WERI-Rb-1 (cell line): ENCODE results near the gene CEACAM18.
A peak's percentile ranks its signal among the peaks of the same experiment; 100 is the strongest.
"Not testable (repeated sequence)": the region's sequence is repeated elsewhere in the genome, so short reads cannot be mapped to it uniquely, and the experiment has no call there.

Source experiments
- DNase-seq: peaks from one replicate; pipeline ENCODE4 v3.0.0-alpha.2; 2020
- H3K27ac ChIP-seq: fragments of 250-450 bp; sonication (Bioruptor Pico); 2 replicates; pipeline ENCODE4 v1.5.1; 2020; ENCODE audit warnings: mild to moderate bottlenecking, moderate library complexity
- H3K27me3 ChIP-seq: fragments of 250-450 bp; sonication (Bioruptor Pico); 2 replicates; pipeline ENCODE4 v1.5.1; 2021; ENCODE audit warnings: mild to moderate bottlenecking, low read depth, moderate library complexity; ENCODE audit not compliant: insufficient read depth, severe bottlenecking
- H3K36me3 ChIP-seq: fragments of 250-450 bp; sonication (Bioruptor Pico); 2 replicates; pipeline ENCODE4 v1.5.1; 2020; ENCODE audit warnings: mild to moderate bottlenecking, moderate library complexity
- H3K4me3 ChIP-seq: 2 replicates; pipeline ENCODE4 v1.5.1; 2011; ENCODE audit warnings: low read depth, mild to moderate bottlenecking, control low read depth, low read length
- H3K9me3 ChIP-seq: fragments of 250-450 bp; sonication (Bioruptor Pico); 2 replicates; pipeline ENCODE4 v1.5.1; 2021; ENCODE audit warnings: mild to moderate bottlenecking, moderate library complexity; ENCODE audit not compliant: severe bottlenecking
- CTCF ChIP-seq: IDR thresholded peaks from 2 replicates; pipeline ENCODE4 v1.5.1; 2011; ENCODE audit warnings: low read depth, mild to moderate bottlenecking, control low read depth, inconsistent platforms, low read length

Gene CEACAM18

GRCh38 chr19:51439021-51439465, 39.3 kb upstream of the CEACAM18 start:
- Histone ChIP-seq H3K4me3 (no peak overlapping the region), H3K9me3 (peaks cover 2% of the 10 kb centered on the region), H3K27me3 (peaks cover 91% of the 10 kb centered on the region), H3K27ac (no peak overlapping the region), H3K36me3 (no peaks in the 10 kb centered on the region)
- TF ChIP-seq CTCF = peak; percentile 54
- peak; percentile 16 for DNase-seq

- no peak for TF ChIP-seq CTCF
- Histone ChIP-seq H3K9me3 (peaks cover 2% of the 10 kb centered on the region), H3K27ac (no peak overlapping the region), H3K36me3 (no peaks in the 10 kb centered on the region), H3K27me3 (peaks cover 84% of the 10 kb centered on the region), H3K4me3 (no peak overlapping the region)
- no peak for DNase-seq
Measured at GRCh38 chr19:51440052-51440451, 38.3 kb upstream of the CEACAM18 start.

- no peak for TF ChIP-seq CTCF
- DNase-seq = no peak
- Histone ChIP-seq H3K36me3 (no peaks in the 10 kb centered on the region), H3K4me3 (no peak overlapping the region), H3K9me3 (peaks cover 2% of the 10 kb centered on the region), H3K27me3 (peaks cover 84% of the 10 kb centered on the region), H3K27ac (no peak overlapping the region)
Measured at GRCh38 chr19:51440846-51441409, 37.4 kb upstream of the CEACAM18 start.

- no peaks in the 10 kb centered on the region for H3K36me3 ChIP-seq
- no peak overlapping the region for H3K4me3 ChIP-seq
- TF ChIP-seq CTCF = no peak
- no peak overlapping the region for H3K27ac ChIP-seq
- peaks cover 84% of the 10 kb centered on the region for H3K27me3 ChIP-seq
- no peak for DNase-seq
- H3K9me3 ChIP-seq = peaks cover 2% of the 10 kb centered on the region
Measured at GRCh38 chr19:51441410-51442390, 36.6 kb upstream of the CEACAM18 start.

- not testable (repeated sequence) for H3K4me3 ChIP-seq, DNase-seq, H3K27ac ChIP-seq, H3K36me3 ChIP-seq
- peaks cover 88% of the 10 kb centered on the region for H3K27me3 ChIP-seq
- peaks cover 12% of the 10 kb centered on the region for H3K9me3 ChIP-seq
Measured at GRCh38 chr19:51447510-51447909, 30.8 kb upstream of the CEACAM18 start.

DNA sequence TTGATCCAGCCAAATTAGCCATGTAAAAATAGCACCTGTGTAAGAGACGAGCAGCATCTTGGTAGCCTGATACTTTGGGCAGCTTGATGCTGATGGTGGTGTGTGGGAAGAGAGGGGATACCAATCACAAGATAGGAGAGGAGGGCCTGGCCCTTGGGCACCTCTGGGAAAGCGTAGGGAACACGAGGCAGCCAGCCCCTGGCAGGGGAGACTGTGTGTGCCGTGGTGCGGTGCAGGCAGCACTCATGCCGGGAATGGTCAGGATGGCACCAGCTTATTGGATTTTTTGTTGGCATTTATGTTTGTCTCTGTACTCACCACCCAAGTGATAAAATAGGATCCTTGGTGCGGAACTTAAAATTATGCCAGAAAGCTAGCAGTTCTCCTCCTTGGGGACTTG, 30.3 kb upstream of the CEACAM18 start:
- H3K9me3 ChIP-seq = peaks cover 12% of the 10 kb centered on the region
- peaks cover 88% of the 10 kb centered on the region for H3K27me3 ChIP-seq
- no peaks in the 10 kb centered on the region for H3K36me3 ChIP-seq
- no peak for TF ChIP-seq CTCF
- DNase-seq = no peak
- H3K27ac ChIP-seq = no peak overlapping the region
- H3K4me3 ChIP-seq = no peak overlapping the region
